ENCODE results near the gene PAX9.

The PAX9 gene

GRCh38 chr14:36667679-36668078 is 6.0 kb downstream of the PAX9 start:
- TF ChIP-seq REST (IDR thresholded peaks at IDR 0.05; ENCODE audit: insufficient read depth in 1 of 2, low read depth in 2 of 2, low read length in 2 of 2) (no peak), FOXP2 (optimal IDR thresholded peaks at IDR 0.05; ENCODE audit: borderline replicate concordance, extremely low read depth, extremely low read length, insufficient read depth) (no peak), SIN3A (IDR thresholded peaks at IDR 0.05; ENCODE audit: borderline replicate concordance, insufficient read depth, low read length) (no peak), TAF1 (IDR thresholded peaks at IDR 0.05; ENCODE audit: borderline replicate concordance, insufficient read depth, low read length) (no peak), POLR2AphosphoS5 (IDR thresholded peaks at IDR 0.05; ENCODE audit: low read depth, low read length) (no peak)

GRCh38 chr14:36671149-36671548 is 9.5 kb downstream of the PAX9 start:
- no peak for TF ChIP-seq SIN3A (IDR thresholded peaks at IDR 0.05; ENCODE audit: borderline replicate concordance, insufficient read depth, low read length)
- TF ChIP-seq TAF1 (IDR thresholded peaks at IDR 0.05; ENCODE audit: borderline replicate concordance, insufficient read depth, low read length): no peak
- no peak for TF ChIP-seq FOXP2 (optimal IDR thresholded peaks at IDR 0.05; ENCODE audit: borderline replicate concordance, extremely low read depth, extremely low read length, insufficient read depth)

GRCh38 chr14:36672095-36672494 is 10.4 kb downstream of the PAX9 start:
- TF ChIP-seq FOXP2 (optimal IDR thresholded peaks at IDR 0.05; ENCODE audit: borderline replicate concordance, extremely low read depth, extremely low read length, insufficient read depth): no peak
- no peak for TF ChIP-seq TAF1 (IDR thresholded peaks at IDR 0.05; ENCODE audit: borderline replicate concordance, insufficient read depth, low read length)

- TF ChIP-seq POLR2AphosphoS5 (IDR thresholded peaks at IDR 0.05; ENCODE audit: low read depth, low read length): no peak
- TF ChIP-seq TAF1 (IDR thresholded peaks at IDR 0.05; ENCODE audit: borderline replicate concordance, insufficient read depth, low read length): no peak
- TF ChIP-seq FOXP2 (optimal IDR thresholded peaks at IDR 0.05; ENCODE audit: borderline replicate concordance, extremely low read depth, extremely low read length, insufficient read depth): no peak
- TF ChIP-seq REST (IDR thresholded peaks at IDR 0.05; ENCODE audit: insufficient read depth in 1 of 2, low read depth in 2 of 2, low read length in 2 of 2): no peak
Observed at GRCh38 chr14:36674659-36675058, 13.0 kb downstream of the PAX9 start.

- TF ChIP-seq FOXP2 (optimal IDR thresholded peaks at IDR 0.05; ENCODE audit: borderline replicate concordance, extremely low read depth, extremely low read length, insufficient read depth): no peak
- TF ChIP-seq REST (IDR thresholded peaks at IDR 0.05; ENCODE audit: insufficient read depth in 1 of 2, low read depth in 2 of 2, low read length in 2 of 2): no peak
- TF ChIP-seq TAF1 (IDR thresholded peaks at IDR 0.05; ENCODE audit: borderline replicate concordance, insufficient read depth, low read length): no peak
- no peak for TF ChIP-seq POLR2AphosphoS5 (IDR thresholded peaks at IDR 0.05; ENCODE audit: low read depth, low read length)
- TF ChIP-seq SIN3A (IDR thresholded peaks at IDR 0.05; ENCODE audit: borderline replicate concordance, insufficient read depth, low read length): no peak
Observed at GRCh38 chr14:36675581-36675980, 13.9 kb downstream of the PAX9 start.

- TF ChIP-seq TAF1 (IDR thresholded peaks at IDR 0.05; ENCODE audit: borderline replicate concordance, insufficient read depth, low read length) (no peak), POLR2AphosphoS5 (IDR thresholded peaks at IDR 0.05; ENCODE audit: low read depth, low read length) (no peak)
Observed at GRCh38 chr14:36676236-36676635, 14.6 kb downstream of the PAX9 start.

GRCh38 chr14:36682338-36682737 is 20.7 kb downstream of the PAX9 start:
- TF ChIP-seq POLR2AphosphoS5 (IDR thresholded peaks at IDR 0.05; ENCODE audit: low read depth, low read length) (no peak), TAF1 (IDR thresholded peaks at IDR 0.05; ENCODE audit: borderline replicate concordance, insufficient read depth, low read length) (no peak), SIN3A (IDR thresholded peaks at IDR 0.05; ENCODE audit: borderline replicate concordance, insufficient read depth, low read length) (no peak), REST (IDR thresholded peaks at IDR 0.05; ENCODE audit: insufficient read depth in 1 of 2, low read depth in 2 of 2, low read length in 2 of 2) (no peak), FOXP2 (optimal IDR thresholded peaks at IDR 0.05; ENCODE audit: borderline replicate concordance, extremely low read depth, extremely low read length, insufficient read depth) (no peak)
